ENCODE measurements around the gene SYVN1.

Gene SYVN1

GRCh38 chr11:65134240-65134951 is at the start of gene SYVN1 (continued):
- no peak for TF ChIP-seq PRDM2 (tag by site-specific recombination; IDR thresholded peaks at IDR 0.05; ENCODE audit: borderline replicate concordance)
- no peak for TF ChIP-seq GLI2 (tag by site-specific recombination; IDR thresholded peaks at IDR 0.05; ENCODE audit: borderline replicate concordance, low read depth)
- peak; percentile 37; the same call in 1 of the 2 replicates for TF ChIP-seq KLF1 (tag by site-specific recombination; IDR thresholded peaks at IDR 0.05)
- peak; percentile 82 for TF ChIP-seq ZNF629 (tag by site-specific recombination; IDR thresholded peaks at IDR 0.05)
- peak; percentile 94 for TF ChIP-seq ZNF692 (tag by site-specific recombination; IDR thresholded peaks at IDR 0.05)
- TF ChIP-seq ZNF561 (tag by site-specific recombination; IDR thresholded peaks at IDR 0.05; ENCODE audit: borderline replicate concordance), result peak; percentile 23; the same call in 1 of the 2 replicates
- TF ChIP-seq PRDM1 (tag by site-specific recombination; IDR thresholded peaks at IDR 0.05), result no peak
- TF ChIP-seq ZNF518A (tag by site-specific recombination; conservative IDR thresholded peaks at IDR 0.05; ENCODE audit: low read depth), result 0 out of 2 replicates have a peak, but pooled peaks have one; percentile 50
- no peak for TF ChIP-seq ZNF645 (tag by site-specific recombination; IDR thresholded peaks at IDR 0.05)
- TF ChIP-seq YY2 (tag by site-specific recombination; IDR thresholded peaks at IDR 0.05), result peak; percentile 46; the same call in 1 of the 2 replicates
- TF ChIP-seq ZNF76 (tag by site-specific recombination; IDR thresholded peaks at IDR 0.05; ENCODE audit: borderline replicate concordance, low read depth), result peak; percentile 66; the same call in 1 of the 2 replicates
- TF ChIP-seq PATZ1 (tag by site-specific recombination; IDR thresholded peaks at IDR 0.05), result peak; percentile 96
- TF ChIP-seq MZF1 (tag by site-specific recombination; IDR thresholded peaks at IDR 0.05; ENCODE audit: borderline replicate concordance), result no peak
- peak; percentile 74 for TF ChIP-seq SP2 (tag by site-specific recombination; IDR thresholded peaks at IDR 0.05)
- peak; percentile 82 for TF ChIP-seq ZNF639 (tag by site-specific recombination; IDR thresholded peaks at IDR 0.05)
- TF ChIP-seq PBX3 (CRISPR knock-in tag; IDR thresholded peaks at IDR 0.05), result 0 out of 2 replicates have a peak, but pooled peaks have one; percentile 38
- no peak for TF ChIP-seq ZNF654 (tag by site-specific recombination; IDR thresholded peaks at IDR 0.05; ENCODE audit: low read depth)
- no peak for TF ChIP-seq ZNF529 (tag by site-specific recombination; IDR thresholded peaks at IDR 0.05; ENCODE audit: insufficient replicate concordance)

Measured in HEK293 (cell line).